Measurements from ENCODE around the gene PCDH9. TPM values are rescaled to one million over a fixed set of nuclear protein-coding genes. Genes with fewer than 3 reads are reported as not detected.

PCDH9 gene
- total and polyA plus RNA-seq, 2 of the 13 experiments (the other 11 are each of a cell fraction or from before 2014, with no cell fraction given), result 0.09 TPM; not detected in 1

DNA sequence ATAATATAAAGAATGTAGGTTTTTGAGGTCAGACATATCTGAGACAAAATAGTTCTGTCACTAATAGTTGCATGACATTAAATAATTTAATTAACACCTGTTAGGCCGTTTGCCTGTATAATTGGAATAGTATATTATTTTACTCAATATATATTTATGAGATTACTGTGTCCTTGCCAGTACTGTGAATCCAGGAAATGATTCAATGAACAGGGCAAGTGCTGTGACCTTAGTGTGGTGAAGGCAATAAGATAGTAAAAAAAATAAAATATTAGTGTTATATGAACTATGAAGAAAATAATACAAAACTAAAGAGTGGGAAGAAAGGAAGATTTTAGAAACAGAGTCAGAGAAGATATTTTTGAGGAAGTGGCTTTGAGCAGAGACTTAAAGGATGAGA is 403.7 kb downstream of the PCDH9 start:
- Histone ChIP-seq H3K9ac (ENCODE audit: insufficient read depth, low read depth, low read length) (no peak overlapping the region), H3K36me3 (replicated peaks in 1 of 2; ENCODE audit: control insufficient read depth in 1 of 2, insufficient read depth in 2 of 2, low read length in 2 of 2) (no peaks in the 10 kb centered on the region), H4K20me1 (ENCODE audit: insufficient read depth, low read length) (no peaks in the 10 kb centered on the region), H3K4me3 (replicated peaks in 1 of 3; ENCODE audit: insufficient read depth in 1 of 3, low read depth in 2 of 3, low read length in 3 of 3) (no peak overlapping the region), H3K4me1 (ENCODE audit: insufficient read depth, low read length) (no peaks in the 10 kb centered on the region), H3K79me2 (ENCODE audit: insufficient read depth, low read length) (no peaks in the 10 kb centered on the region), H3K27me3 (ENCODE audit: control insufficient read depth in 1 of 2, insufficient read depth in 2 of 2, low read length in 2 of 2) (no peaks in the 10 kb centered on the region), H3K4me2 (ENCODE audit: low read depth, low read length) (no peak overlapping the region), H3K27ac (ENCODE audit: extremely low read length, insufficient read depth, low read length) (no peak overlapping the region), H2AFZ (ENCODE audit: low read length) (no peak overlapping the region), H3K9me3 (ENCODE audit: low read length) (no peaks in the 10 kb centered on the region)
- no TSS peak for BruUV-seq (replicated peaks)
- 3% methylated on average over 1 of the region's 1 CpG for WGBS (ENCODE audit: low lambda C conversion rate)
- ATAC-seq, result no peak
- ChIA-PET POLR2A (no interaction called here), CTCF (ENCODE audit: low intra/inter-chr PET ratio, low total read pairs) (no interaction called here)
- no peak for DNase-seq (ENCODE audit: low spot score)
- TF ChIP-seq BRCA1 (CRISPR knock-in tag; IDR thresholded peaks at IDR 0.05) (no peak), ZNF619 (CRISPR knock-in tag; IDR thresholded peaks at IDR 0.05) (no peak), MAZ (IDR thresholded peaks at IDR 0.05; ENCODE audit: borderline replicate concordance, low read depth, low read length) (no peak), MAZ (CRISPR knock-in tag; IDR thresholded peaks at IDR 0.05; ENCODE audit: low read depth) (no peak), HOXA3 (CRISPR knock-in tag; IDR thresholded peaks at IDR 0.05) (no peak), KDM5B (CRISPR knock-in tag; IDR thresholded peaks at IDR 0.05; ENCODE audit: borderline replicate concordance) (no peak), ZC3H13 (CRISPR knock-in tag; IDR thresholded peaks at IDR 0.05) (no peak), ZMAT3 (CRISPR knock-in tag; conservative IDR thresholded peaks at IDR 0.05) (no peak), RXRA (CRISPR knock-in tag; IDR thresholded peaks at IDR 0.05) (no peak), CAMTA2 (CRISPR knock-in tag; IDR thresholded peaks at IDR 0.05; ENCODE audit: borderline replicate concordance) (no peak), SCMH1 (CRISPR knock-in tag; IDR thresholded peaks at IDR 0.05; ENCODE audit: borderline replicate concordance) (no peak)
- TF ChIP-seq, protein P1, sequence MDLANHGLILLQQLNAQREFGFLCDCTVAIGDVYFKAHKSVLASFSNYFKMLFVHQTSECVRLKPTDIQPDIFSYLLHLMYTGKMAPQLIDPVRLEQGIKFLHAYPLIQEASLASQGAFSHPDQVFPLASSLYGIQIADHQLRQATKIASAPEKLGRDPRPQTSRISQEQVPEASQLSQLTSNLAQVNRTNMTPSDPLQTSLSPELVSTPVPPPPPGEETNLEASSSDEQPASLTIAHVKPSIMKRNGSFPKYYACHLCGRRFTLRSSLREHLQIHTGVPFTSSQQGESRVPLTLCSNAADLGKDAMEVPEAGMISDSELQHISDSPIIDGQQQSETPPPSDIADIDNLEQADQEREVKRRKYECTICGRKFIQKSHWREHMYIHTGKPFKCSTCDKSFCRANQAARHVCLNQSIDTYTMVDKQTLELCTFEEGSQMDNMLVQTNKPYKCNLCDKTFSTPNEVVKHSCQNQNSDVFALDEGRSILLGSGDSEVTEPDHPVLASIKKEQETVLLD (CRISPR knock-in tag; IDR thresholded peaks at IDR 0.05; ENCODE audit: low read depth), result no peak
- TF ChIP-seq, protein P2, sequence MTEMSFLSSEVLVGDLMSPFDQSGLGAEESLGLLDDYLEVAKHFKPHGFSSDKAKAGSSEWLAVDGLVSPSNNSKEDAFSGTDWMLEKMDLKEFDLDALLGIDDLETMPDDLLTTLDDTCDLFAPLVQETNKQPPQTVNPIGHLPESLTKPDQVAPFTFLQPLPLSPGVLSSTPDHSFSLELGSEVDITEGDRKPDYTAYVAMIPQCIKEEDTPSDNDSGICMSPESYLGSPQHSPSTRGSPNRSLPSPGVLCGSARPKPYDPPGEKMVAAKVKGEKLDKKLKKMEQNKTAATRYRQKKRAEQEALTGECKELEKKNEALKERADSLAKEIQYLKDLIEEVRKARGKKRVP (CRISPR knock-in tag; IDR thresholded peaks at IDR 0.05), result no peak
- intact Hi-C loops (cut with micrococcal nuclease; ENCODE audit: unreplicated experiment) (no loop called here), in situ Hi-C loops (cut with HindIII; ENCODE audit: extremely low pct_ligation_motif_present, low pct_unique_long_range_greater_than_20kb) (no loop called here)
- no peak for FAIRE-seq
